GM21576 (cell line): ENCODE results near the gene PFKFB4.
A peak's percentile ranks its signal among the peaks of the same experiment; 100 is the strongest.
"Not testable (repeated sequence)": the region's sequence is repeated elsewhere in the genome, so short reads cannot be mapped to it uniquely, and the experiment has no call there.

Experiments
- ATAC-seq: cut with Tn5 transposase; IDR thresholded peaks from one replicate; pipeline ENCODE4 v1.9.1; 2021; ENCODE audit warnings: mild to moderate bottlenecking, moderate library complexity; ENCODE audit not compliant: unreplicated experiment

PFKFB4 gene

DNA sequence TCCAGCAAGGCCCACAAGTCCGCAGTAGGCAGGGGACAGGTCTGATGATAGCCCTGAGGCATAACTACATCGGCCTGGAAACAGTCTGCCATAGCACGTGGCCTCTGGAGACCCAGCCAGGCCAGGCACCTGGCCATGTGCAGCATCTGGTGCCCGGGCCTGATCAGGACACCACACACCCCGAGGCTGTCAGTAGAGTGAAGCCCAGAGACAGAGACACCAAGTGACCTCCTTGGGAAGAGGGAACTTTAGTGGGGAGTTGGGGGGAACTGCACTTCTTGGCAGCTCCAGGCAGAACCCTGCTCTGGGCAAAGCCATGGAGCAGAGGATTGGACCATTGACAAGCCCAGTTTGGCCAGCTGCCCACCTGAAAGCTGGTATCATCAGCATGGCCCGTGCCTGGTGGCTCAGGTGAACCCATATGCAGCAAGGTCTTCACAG, 53.9 kb downstream of the PFKFB4 start:
- ATAC-seq: no peak

DNA sequence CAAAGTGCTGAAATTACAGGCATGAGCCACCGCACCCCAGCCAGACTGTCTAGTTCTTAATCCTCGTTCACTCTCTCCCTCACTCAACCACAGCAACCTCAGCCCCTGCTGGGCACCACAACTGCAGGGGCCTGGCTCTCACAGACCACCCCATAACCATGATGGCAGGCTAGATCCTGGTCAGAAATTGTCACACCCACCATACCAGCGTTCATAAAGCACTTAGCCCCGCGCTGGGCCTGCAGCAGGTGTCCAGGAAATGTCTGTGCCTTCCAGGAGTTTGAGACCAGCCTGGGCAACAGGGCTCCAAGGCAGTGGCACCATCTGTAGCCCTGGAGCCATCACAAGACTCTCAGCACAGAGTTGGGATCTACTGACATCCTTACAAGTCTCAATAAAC, 54.5 kb downstream of the PFKFB4 start:
- no peak for ATAC-seq

- no peak for ATAC-seq
These were observed 55.4 kb downstream of the PFKFB4 start for GRCh38 chr3:48501196-48501595.

DNA sequence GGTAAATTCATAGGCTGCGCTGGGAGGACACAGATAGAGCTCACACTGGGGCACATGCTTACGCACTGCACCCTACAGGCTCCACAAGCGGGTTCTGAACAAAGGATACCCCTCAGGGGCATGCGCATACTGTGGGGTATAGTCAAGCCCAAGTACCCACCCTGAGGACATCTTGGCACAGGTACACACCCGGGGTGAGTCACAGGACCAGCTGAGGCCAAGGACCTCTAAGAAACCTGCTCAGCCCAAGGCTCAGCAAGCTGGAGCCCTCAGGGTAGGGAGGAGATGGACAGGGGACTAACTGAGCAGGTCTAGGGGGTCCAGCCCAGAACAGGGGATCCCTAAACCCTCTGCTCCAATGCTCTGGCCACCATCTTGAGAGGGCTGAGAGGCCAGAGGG, 55.9 kb downstream of the PFKFB4 start:
- ATAC-seq: no peak

DNA sequence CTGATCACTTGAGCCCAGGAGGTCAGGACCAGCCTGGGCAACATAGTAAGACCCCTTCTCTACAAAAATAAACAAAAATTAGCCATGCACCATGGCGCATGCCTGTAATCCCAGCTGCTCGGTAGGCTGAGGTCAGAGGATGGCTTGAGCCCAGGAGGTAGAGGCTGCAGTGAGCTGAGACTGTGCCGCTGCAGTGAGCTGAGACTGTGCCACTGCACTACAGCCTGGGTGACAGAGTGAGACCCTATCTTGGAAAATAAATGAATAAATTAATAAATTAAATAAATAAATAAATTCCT, 63.5 kb downstream of the PFKFB4 start:
- no peak for ATAC-seq

- ATAC-seq: no peak
These were observed 64.0 kb downstream of the PFKFB4 start for GRCh38 chr3:48492461-48493202.

DNA sequence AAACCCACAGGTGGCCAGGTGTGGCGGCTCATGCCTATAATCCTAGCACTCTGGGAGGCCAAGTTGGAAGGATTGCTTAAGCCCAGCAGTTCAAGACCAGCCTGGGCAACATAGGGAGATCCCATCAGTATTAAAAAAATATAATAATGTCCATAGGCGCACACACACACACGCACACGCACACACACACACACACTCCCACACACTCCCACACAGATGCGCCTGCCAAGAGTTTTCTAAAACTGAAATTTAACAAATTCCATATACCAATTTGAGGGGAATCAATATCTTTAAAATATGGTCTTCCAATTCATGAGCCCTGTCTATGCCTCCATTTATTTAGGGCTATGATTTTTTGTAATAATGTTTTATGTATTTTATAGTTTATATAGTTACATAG, 69.7 kb downstream of the PFKFB4 start:
- no peak for ATAC-seq

- not testable (repeated sequence) for ATAC-seq
These were observed 73.8 kb downstream of the PFKFB4 start for GRCh38 chr3:48482822-48483221.

- ATAC-seq: not testable (repeated sequence)
These were observed 75.7 kb downstream of the PFKFB4 start for GRCh38 chr3:48480891-48481290.

- no peak for ATAC-seq
These were observed 77.7 kb downstream of the PFKFB4 start for GRCh38 chr3:48478626-48479555.

- ATAC-seq: no peak
These were observed 78.6 kb downstream of the PFKFB4 start for GRCh38 chr3:48477959-48478520.

DNA sequence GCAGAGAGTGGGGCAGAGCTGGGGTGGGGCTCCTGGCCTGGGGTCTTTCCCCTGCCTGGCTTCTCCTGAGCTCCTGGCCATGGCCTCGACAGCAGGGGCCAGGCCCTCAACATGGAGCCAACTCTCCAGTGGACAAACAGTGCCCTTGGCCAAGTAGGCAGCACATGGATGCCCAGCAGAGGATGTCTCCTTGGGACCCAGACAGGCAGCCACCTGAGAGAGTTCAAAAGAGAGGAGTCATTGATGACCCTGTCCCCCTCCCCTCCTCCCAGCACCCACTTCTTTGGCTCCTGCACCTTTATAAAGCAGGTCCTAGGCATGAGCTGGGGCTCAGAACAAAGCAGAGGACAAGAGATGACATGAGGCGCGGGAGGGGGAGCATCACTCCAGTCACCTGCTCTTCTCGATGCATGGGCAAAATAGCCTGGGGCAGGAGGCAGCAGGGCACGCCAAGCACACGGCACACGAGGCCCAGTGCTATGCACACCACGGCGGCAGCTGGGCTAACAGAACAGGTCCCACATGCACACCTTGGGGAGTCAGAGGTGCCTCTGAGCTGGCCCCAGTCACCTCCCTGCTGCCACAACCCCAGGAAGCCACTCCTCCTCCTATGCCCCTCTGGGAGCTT, 80.1 kb downstream of the PFKFB4 start:
- ATAC-seq: no peak

GRCh38 chr3:48475188-48475587, 81.4 kb downstream of the PFKFB4 start:
- ATAC-seq: no peak

- no peak for ATAC-seq
These were observed 82.0 kb downstream of the PFKFB4 start for GRCh38 chr3:48474619-48475018.

DNA sequence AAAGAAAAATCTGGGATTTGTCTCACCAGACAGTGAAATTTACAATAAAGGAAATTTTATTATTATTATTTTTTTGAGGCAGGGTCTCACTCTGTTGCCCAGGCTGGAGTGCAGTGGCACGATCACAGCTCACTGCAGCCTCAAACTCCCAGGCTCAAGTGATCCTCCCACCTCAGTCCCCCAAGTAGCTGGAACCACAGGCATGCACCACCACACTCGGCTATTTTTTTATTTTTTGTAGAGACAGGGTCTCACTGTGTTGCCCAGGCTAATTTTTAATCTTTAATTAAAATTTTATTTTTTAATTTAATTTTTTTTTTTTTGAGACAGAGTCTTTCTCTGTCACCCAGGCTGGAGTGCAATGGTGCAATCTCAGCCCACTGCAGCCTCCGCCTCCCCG, 82.6 kb downstream of the PFKFB4 start:
- ATAC-seq: not testable (repeated sequence)

- no peak for ATAC-seq
These were observed 83.0 kb downstream of the PFKFB4 start for GRCh38 chr3:48473617-48473952.

DNA sequence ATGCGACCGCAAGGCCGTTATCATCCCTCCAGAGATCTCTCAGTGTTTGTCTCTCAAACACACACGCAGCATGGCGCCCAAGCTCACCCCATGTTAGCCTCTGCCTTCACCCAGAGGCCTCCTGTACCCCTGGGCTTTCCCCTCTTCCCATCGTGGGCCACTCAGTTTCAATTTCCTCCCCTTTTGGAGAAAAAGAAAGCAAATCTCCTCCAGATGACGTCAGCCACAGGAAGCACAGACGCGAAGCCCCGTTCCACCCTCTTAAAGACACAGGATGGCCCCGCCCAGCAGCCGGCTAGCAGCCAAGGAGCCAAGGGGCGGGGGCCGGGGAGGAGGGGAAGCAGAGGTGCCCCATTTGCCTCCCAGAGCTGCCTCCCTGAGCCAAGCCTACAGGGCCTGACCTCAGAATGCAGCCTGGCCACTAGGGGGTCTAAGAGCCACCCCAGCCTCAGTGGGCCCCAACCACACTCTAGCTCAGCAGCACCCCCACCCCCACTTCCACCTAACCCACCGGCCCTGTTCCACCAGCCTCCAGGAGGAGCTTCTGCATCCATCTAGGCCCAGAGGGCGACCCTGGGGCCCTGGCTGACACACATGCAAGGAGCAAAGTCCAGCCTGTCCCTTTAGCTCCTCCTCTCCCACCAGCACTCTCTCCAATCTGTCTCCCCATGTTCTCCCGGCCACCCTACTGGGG, 83.5 kb downstream of the PFKFB4 start:
- ATAC-seq: peak; percentile 74

GRCh38 chr3:48472673-48472922, 84.0 kb downstream of the PFKFB4 start:
- ATAC-seq: peak; percentile 16

GRCh38 chr3:48470286-48470685, 86.3 kb downstream of the PFKFB4 start:
- no peak for ATAC-seq

GRCh38 chr3:48469046-48469915, 87.3 kb downstream of the PFKFB4 start:
- ATAC-seq: no peak
